HEK293T (cell line): ENCODE data around the gene HPS3.

Experiments used
- FOXM1 ChIP-seq: fragments of 450-650 bp; IDR thresholded peaks from 2 replicates; pipeline ENCODE4 v1.6.1; 2017; ENCODE audit warnings: mild to moderate bottlenecking, borderline replicate concordance
- ZNF384 ChIP-seq: fragments of 450-650 bp; IDR thresholded peaks from 2 replicates; pipeline ENCODE4 v1.6.1; 2016

DNA sequence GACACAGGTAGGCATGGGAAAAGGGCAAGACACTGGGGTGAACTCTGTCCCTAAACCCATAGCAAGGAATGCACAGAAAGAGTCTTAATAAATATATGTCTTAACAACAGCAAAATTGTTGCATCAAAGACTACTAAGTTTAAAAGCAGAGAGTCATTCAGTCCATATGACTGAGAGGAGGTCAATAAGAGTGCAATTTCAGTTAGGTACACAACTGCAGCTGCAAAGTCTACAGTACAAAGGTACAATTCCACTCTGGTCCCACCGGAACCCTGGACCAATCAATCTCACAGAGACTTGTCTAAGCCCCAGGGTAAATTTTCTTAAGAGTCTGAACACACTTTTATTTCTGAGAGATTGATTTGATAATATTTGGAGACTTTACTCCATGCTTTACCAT, 85.3 kb downstream of the HPS3 start:
- TF ChIP-seq FOXM1 (no peak), ZNF384 (no peak)
